Measurements from ENCODE around the gene KLK10. TPM values are rescaled to one million over a fixed set of nuclear protein-coding genes. Genes with fewer than 3 reads are reported as not detected.

Gene KLK10
- total RNA-seq, 1 experiment from 2014 or later: not detected

DNA sequence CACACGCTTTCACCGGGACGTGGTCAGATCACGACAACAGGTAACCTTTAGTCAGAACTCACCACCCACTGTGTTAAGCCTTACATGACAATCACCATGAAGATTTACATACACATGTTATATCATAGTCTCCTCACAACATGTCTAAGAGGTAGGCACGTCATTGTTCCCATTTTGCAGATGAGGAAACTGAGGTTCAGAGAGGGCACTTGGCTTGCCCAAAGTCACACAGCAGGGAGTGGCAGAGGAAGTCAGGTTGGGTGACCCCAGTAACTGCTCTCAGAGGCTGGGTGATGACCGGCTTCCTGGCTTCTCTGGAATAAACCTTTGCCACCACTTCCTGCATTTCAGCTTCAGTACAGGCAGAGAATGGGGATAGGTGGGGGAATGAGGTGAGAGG, 5.3 kb downstream of the KLK10 start:
- ChIA-PET POLR2A (ENCODE audit: low non-redundant PET) (no interaction called here), CTCF (no interaction called here)
- DNase-seq (ENCODE audit: low spot score): no peak
- Histone ChIP-seq H3K4me3 (ENCODE audit: low read depth, low read length, poor library complexity, severe bottlenecking) (no peak overlapping the region), H3K27ac (ENCODE audit: low read depth, low read length, poor library complexity, severe bottlenecking) (no peak overlapping the region), H3K4me1 (ENCODE audit: insufficient read depth, low read length, poor library complexity, severe bottlenecking) (peaks cover 7% of the 10 kb centered on the region), H3K27me3 (replicated peaks; ENCODE audit: insufficient read depth, low read depth, low read length, poor library complexity) (peaks cover 52% of the 10 kb centered on the region), H3K36me3 (ENCODE audit: insufficient read depth, low read length, poor library complexity, severe bottlenecking) (no peaks in the 10 kb centered on the region), H3K9me3 (ENCODE audit: low read depth, low read length, poor library complexity, severe bottlenecking) (no peaks in the 10 kb centered on the region)
- TF ChIP-seq EZH2 (IDR thresholded peaks at IDR 0.05; ENCODE audit: borderline replicate concordance, low read depth, low read length, poor library complexity, severe bottlenecking): no peak
- TF ChIP-seq, protein P1, sequence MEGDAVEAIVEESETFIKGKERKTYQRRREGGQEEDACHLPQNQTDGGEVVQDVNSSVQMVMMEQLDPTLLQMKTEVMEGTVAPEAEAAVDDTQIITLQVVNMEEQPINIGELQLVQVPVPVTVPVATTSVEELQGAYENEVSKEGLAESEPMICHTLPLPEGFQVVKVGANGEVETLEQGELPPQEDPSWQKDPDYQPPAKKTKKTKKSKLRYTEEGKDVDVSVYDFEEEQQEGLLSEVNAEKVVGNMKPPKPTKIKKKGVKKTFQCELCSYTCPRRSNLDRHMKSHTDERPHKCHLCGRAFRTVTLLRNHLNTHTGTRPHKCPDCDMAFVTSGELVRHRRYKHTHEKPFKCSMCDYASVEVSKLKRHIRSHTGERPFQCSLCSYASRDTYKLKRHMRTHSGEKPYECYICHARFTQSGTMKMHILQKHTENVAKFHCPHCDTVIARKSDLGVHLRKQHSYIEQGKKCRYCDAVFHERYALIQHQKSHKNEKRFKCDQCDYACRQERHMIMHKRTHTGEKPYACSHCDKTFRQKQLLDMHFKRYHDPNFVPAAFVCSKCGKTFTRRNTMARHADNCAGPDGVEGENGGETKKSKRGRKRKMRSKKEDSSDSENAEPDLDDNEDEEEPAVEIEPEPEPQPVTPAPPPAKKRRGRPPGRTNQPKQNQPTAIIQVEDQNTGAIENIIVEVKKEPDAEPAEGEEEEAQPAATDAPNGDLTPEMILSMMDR (conservative IDR thresholded peaks at IDR 0.05; ENCODE audit: low read depth, low read length): no peak
- no TSS peak for BruUV-seq (replicated peaks)
- intact Hi-C loops (cut with micrococcal nuclease; ENCODE audit: unreplicated experiment): loop anchor here (10.0 kb wide), 1 partner anchor 309 kb away; no protein-coding TSS in a partner anchor

DNA sequence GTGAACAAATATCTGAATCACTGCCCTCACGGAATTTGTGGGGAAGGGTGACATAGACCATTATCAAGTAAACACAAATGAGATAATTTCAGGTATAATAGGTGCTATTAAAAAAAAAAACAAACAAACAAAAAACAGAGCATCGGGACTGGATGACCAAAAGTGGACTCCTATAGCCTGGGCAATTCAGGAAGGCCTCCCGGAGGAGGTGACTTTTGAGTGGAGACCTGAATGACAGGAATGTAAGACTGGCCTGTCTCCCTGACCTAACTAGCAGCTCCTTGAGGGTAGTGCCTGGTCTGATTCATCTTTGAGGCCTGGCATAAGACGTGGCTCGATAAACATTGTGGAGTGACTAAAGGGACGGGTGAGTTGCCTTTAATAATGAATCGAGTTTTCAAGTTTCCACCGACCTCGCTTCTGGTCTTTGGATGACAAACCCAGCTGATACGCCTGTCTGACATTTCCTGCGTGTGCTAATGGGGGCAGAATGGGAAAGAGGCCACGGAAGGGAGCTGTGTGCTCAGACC, 6.8 kb downstream of the KLK10 start:
- no peak for DNase-seq (ENCODE audit: low spot score)
- BruUV-seq (replicated peaks): no TSS peak
- no peak overlapping the region for H3K27ac ChIP-seq (ENCODE audit: low read depth, low read length, poor library complexity, severe bottlenecking)
- no peaks in the 10 kb centered on the region for H3K36me3 ChIP-seq (ENCODE audit: insufficient read depth, low read length, poor library complexity, severe bottlenecking)
- H3K9me3 ChIP-seq (ENCODE audit: low read depth, low read length, poor library complexity, severe bottlenecking): no peaks in the 10 kb centered on the region
- intact Hi-C loops (cut with micrococcal nuclease; ENCODE audit: unreplicated experiment): loop anchor here (10.0 kb wide), 1 partner anchor 308 kb away; no protein-coding TSS in a partner anchor
- peaks cover 7% of the 10 kb centered on the region for H3K4me1 ChIP-seq (ENCODE audit: insufficient read depth, low read length, poor library complexity, severe bottlenecking)
- H3K27me3 ChIP-seq (replicated peaks; ENCODE audit: insufficient read depth, low read depth, low read length, poor library complexity): peaks cover 50% of the 10 kb centered on the region
- ChIA-PET CTCF (no interaction called here), POLR2A (ENCODE audit: low non-redundant PET) (interaction anchor here (0.6 kb wide), 1 partner anchor 644 kb away, joined by 11 read pairs; no protein-coding TSS in a partner anchor)
- no peak overlapping the region for H3K4me3 ChIP-seq (ENCODE audit: low read depth, low read length, poor library complexity, severe bottlenecking)
- no peak for TF ChIP-seq EZH2 (IDR thresholded peaks at IDR 0.05; ENCODE audit: borderline replicate concordance, low read depth, low read length, poor library complexity, severe bottlenecking)
- TF ChIP-seq, protein P1 (conservative IDR thresholded peaks at IDR 0.05; ENCODE audit: low read depth, low read length): no peak

DNA sequence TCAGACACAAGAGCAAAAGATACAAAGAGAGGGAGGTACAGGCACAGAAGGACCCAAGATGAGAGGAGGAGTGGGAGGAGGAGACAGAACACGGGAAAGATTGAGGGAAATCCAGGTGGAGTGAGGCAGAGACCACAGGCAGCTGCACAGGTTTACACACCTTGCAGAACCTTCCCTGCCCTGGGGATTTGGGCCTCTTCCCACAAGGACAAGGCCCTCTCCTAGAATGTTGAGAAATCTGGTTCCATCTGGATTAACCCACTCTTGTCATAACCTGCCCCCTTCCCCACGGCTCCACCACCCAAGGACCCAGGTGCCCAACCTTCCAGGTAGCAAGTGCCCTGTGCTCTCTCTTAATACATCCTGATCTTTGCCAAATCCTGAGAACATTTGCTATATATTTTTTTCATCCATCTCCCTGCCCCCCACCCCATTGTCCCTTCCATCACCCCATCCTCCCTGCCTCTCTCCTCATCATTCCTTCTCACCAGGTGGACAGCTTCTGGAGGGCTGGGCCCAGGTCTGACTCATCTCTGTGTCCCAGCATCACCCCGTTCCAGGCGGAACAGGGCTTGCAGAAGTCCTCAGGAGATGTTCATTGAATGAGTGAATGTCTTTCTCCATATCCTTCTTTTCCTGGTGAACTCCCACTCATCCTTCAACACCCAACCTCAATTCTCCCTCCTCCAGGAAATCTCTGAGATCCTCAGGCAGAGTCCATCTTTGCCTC, 9.3 kb downstream of the KLK10 start:
- TF ChIP-seq EZH2 (IDR thresholded peaks at IDR 0.05; ENCODE audit: borderline replicate concordance, low read depth, low read length, poor library complexity, severe bottlenecking): no peak
- TF ChIP-seq, protein P1 (conservative IDR thresholded peaks at IDR 0.05; ENCODE audit: low read depth, low read length): no peak
- Histone ChIP-seq H3K4me3 (ENCODE audit: low read depth, low read length, poor library complexity, severe bottlenecking) (no peak overlapping the region), H3K36me3 (ENCODE audit: insufficient read depth, low read length, poor library complexity, severe bottlenecking) (no peaks in the 10 kb centered on the region), H3K27me3 (replicated peaks; ENCODE audit: insufficient read depth, low read depth, low read length, poor library complexity) (peaks cover 48% of the 10 kb centered on the region), H3K4me1 (ENCODE audit: insufficient read depth, low read length, poor library complexity, severe bottlenecking) (no peaks in the 10 kb centered on the region), H3K27ac (ENCODE audit: low read depth, low read length, poor library complexity, severe bottlenecking) (no peak overlapping the region), H3K9me3 (ENCODE audit: low read depth, low read length, poor library complexity, severe bottlenecking) (no peaks in the 10 kb centered on the region)
- DNase-seq (ENCODE audit: low spot score): no peak
- POLR2A ChIA-PET (ENCODE audit: low non-redundant PET): no interaction called here
- CTCF ChIA-PET: interaction anchor here (0.6 kb wide), 1 partner anchor 1275 kb away, joined by 3 read pairs; no protein-coding TSS in a partner anchor
- BruUV-seq (replicated peaks): no TSS peak
- intact Hi-C loops (cut with micrococcal nuclease; ENCODE audit: unreplicated experiment): loop anchor here (10.0 kb wide), 1 partner anchor 305 kb away; no protein-coding TSS in a partner anchor
